ENCODE data around the gene LCE1C.

DNA sequence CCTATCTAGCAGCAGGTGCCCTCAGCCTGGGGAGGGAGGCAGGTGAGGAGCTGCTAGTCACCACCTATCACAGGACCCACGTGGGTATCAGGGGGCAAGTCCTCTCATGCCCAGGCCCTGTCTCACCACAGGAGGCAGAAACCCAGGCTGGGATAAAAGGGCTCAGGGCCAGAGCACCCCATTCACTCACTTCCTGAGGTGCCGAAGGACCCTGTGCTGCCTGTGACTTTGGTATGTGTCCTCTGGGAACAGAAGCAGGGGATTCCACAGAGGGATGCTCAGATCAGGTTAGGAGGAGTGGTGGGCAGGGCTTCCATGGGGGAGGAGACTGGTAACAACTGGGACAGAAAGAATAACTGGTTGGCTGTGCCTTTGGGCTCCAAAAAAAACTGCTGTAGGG, 20.4 kb downstream of the LCE1C start, which contains the start of gene LCE1E:
- TF ChIP-seq, protein P1, sequence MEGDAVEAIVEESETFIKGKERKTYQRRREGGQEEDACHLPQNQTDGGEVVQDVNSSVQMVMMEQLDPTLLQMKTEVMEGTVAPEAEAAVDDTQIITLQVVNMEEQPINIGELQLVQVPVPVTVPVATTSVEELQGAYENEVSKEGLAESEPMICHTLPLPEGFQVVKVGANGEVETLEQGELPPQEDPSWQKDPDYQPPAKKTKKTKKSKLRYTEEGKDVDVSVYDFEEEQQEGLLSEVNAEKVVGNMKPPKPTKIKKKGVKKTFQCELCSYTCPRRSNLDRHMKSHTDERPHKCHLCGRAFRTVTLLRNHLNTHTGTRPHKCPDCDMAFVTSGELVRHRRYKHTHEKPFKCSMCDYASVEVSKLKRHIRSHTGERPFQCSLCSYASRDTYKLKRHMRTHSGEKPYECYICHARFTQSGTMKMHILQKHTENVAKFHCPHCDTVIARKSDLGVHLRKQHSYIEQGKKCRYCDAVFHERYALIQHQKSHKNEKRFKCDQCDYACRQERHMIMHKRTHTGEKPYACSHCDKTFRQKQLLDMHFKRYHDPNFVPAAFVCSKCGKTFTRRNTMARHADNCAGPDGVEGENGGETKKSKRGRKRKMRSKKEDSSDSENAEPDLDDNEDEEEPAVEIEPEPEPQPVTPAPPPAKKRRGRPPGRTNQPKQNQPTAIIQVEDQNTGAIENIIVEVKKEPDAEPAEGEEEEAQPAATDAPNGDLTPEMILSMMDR (conservative IDR thresholded peaks at IDR 0.05; ENCODE audit: low read depth, low read length), result no peak
- TF ChIP-seq EZH2 (IDR thresholded peaks at IDR 0.05; ENCODE audit: low read length, unreplicated experiment) (no peak), EZH2phosphoT487 (IDR thresholded peaks at IDR 0.05; ENCODE audit: borderline replicate concordance, low read length) (no peak)

All from PC-3 (cell line).